Activated T-helper 2 cell treated with anti-CD3 and anti-CD28 coated beads, Interferon-gamma antibody, Interleukin-2, Interleukin-4, amounts not matched to agents 10 μg/mL and 5 μg/mL and 100 μg/mL, durations not matched to agents 14 hours and 24 hours and 36 hours (primary cell): ENCODE measurements around the gene SETD1A. TPM values are rescaled to one million over a fixed set of nuclear protein-coding genes. Genes with fewer than 3 reads are reported as not detected.

ENCODE experiments used
- DNase-seq: peaks from one replicate; pipeline ENCODE4 v3.0.0; 2021; ENCODE audit warnings: low spot score
- H3K27ac Mint-ChIP-seq: one replicate; pipeline ENCODE4 v1.8.0; 2021; ENCODE audit warnings: mixed read lengths
- H3K27me3 Mint-ChIP-seq: one replicate; pipeline ENCODE4 v1.8.0; 2021; ENCODE audit warnings: low read depth, mixed read lengths
- H3K36me3 Mint-ChIP-seq: one replicate; pipeline ENCODE4 v1.8.0; 2021; ENCODE audit warnings: low read depth, mixed read lengths
- H3K4me1 Mint-ChIP-seq: one replicate; pipeline ENCODE4 v1.8.0; 2021; ENCODE audit warnings: low read depth, mixed read lengths
- H3K4me3 Mint-ChIP-seq: one replicate; pipeline ENCODE4 v1.8.0; 2021; ENCODE audit warnings: low read depth, mild to moderate bottlenecking, moderate library complexity, mixed read lengths
- H3K9me3 Mint-ChIP-seq: one replicate; pipeline ENCODE4 v1.8.0; 2021; ENCODE audit warnings: mixed read lengths
- intact Hi-C: fragments of 100-400 bp; cut with micrococcal nuclease; formaldehyde crosslinking; loops from one replicate; pipeline ENCODE4 v1.15.1; 2023
- total RNA-seq: library from RNA; stranded (reverse); gene quantifications from 2 replicates; pipeline ENCODE4 v1.2.3, GENCODE V29; 2022

The SETD1A gene
- total RNA-seq, 1 donor from 2014 or later = 28.9 TPM

DNA sequence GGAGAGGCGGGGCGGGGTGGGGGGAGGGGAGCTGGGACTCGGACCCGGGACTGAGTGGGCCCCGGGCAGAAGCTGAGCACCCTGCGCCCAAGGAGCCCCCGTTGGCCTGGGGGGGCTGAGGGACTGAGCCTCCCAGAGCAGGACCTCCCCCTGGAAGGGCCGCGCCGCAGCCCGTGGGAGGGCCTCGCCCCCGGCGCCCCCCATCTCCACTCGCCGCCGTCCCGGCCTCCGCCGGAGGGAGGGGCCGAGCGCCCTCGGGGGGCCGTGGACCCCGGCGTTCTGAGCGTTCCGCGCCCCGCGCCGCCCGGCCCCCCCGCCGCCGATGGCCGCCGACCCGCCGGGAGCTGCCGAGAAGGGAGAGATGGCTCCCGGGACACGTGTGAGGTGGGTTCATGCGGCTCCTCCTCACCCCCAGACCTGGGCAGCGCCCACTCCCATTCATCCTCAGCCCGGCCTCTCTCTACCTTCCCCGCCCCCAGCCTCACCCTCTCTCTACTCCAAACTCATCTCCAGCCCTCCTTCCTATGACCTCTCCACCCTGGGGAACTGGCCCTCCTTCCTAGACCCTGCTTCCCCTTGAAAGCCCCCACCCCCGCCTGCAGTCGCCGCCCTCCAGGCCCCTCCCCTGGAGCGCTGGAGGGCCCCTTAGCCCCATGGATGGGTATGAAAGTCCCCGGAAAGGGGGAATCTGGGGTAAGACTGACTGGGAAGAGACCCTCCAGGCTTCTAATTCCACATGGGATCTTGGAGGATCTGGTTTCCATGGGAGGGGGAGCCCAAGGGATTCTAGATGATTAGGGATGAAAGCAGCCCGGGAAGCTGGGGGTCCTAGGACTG lies 33.3 kb upstream of the SETD1A start:
- Mint-ChIP-seq H3K4me1 (peaks cover 19% of the 10 kb centered on the region), H3K9me3 (no peaks in the 10 kb centered on the region), H3K36me3 (peaks cover 6% of the 10 kb centered on the region), H3K4me3 (peak overlapping the region; percentile 78), H3K27ac (peak overlapping the region; percentile 53), H3K27me3 (no peaks in the 10 kb centered on the region)
- intact Hi-C loops = no loop called here
- DNase-seq = no peak

DNA sequence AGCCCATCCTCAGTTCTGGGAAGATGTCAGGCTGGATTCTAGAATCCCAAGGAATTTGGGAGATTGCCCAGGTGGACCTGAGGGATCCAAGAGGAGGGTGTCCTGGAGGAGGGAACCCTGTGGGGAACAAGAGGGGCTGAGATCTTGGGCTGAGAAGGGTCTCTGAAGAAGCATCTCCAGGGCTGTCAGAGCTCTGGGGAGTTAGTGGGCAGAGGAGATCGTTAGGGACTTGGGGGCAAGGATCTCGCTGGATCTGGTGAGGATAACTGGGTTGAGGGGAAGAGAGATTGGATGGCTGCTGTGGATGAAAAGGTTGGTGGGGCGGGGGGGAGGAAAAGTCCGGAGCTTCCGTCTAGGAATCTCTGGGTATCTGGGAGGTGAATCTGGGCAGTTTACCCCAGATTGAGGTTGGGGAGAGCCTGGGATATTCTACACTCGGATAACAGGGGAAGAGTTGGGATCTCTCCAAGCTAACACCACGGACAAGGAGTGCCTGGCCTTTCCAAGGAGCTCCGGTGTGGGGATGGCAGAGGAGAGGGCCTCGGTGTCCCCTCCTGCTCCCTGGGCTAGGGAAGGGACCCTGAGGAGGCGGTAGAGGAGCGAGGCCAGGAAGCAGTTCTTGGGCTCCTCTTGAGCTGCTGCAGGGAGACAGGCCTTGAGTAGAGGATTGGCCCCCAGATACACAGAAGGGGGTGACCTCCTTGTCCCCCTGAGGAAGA lies 32.5 kb upstream of the SETD1A start:
- intact Hi-C loops = no loop called here
- Mint-ChIP-seq H3K27me3 (no peaks in the 10 kb centered on the region), H3K4me3 (peak overlapping the region; percentile 77), H3K4me1 (peaks cover 19% of the 10 kb centered on the region), H3K36me3 (peaks cover 6% of the 10 kb centered on the region), H3K9me3 (no peaks in the 10 kb centered on the region), H3K27ac (no peak overlapping the region)
- no peak for DNase-seq

DNA sequence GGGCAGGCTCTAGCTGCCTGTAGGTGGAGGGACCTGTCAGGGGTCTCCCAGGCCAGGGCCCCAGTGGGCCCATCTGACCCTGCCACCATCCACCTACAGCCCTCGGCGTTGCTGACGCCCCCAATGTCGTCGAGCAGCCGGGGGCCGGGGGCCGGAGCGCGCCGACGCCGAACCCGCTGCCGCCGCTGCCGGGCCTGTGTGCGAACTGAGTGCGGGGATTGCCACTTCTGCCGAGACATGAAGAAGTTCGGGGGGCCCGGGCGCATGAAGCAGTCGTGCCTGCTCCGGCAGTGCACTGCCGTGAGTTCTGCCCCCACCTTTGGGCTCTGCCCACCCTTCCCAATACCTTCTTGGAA lies 31.9 kb upstream of the SETD1A start:
- peaks cover 9% of the 10 kb centered on the region for H3K36me3 Mint-ChIP-seq
- no peaks in the 10 kb centered on the region for H3K9me3 Mint-ChIP-seq
- no peaks in the 10 kb centered on the region for H3K27me3 Mint-ChIP-seq
- H3K4me3 Mint-ChIP-seq = peak overlapping the region; percentile 66
- intact Hi-C loops = no loop called here
- peaks cover 19% of the 10 kb centered on the region for H3K4me1 Mint-ChIP-seq
- H3K27ac Mint-ChIP-seq = no peak overlapping the region
- DNase-seq = no peak

DNA sequence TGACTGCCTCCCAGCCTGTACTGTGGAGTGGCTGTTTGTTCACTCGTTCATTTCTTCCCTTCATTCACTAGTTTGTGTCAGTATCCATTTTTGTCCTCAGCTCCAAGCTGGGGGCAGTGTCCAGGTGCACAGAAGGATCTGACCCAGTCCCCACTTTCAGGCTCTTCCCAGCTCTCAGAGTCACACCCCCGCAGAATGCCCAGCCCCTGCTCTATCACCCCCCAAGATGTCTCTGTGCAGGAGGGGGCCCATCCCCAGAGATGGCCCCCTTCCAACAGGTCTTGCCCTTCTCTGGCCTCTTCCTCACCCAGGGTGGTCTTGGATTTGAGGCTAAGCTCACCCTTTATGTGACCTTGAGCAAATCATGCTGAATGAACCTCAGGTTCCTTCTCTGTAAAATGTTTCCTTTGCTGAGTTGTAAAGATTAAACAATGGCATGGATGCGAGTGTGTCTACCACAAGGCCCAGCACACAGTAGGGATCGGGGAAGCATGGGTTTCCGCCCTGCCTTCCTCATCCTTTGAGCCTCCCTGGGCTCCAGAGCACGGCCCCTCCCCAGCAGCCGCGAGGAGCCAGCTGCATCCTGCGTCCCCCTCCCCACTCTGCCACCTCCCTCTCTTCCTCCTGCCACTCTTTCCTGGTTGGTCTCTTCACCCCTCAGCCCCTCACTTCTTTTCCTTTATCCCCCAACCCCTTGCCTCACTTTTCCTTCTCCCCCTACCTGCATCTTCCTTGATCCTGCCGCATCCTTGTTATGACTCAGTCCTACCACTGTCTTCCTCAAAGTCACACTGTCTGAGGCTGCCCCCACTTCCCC lies 31.4 kb upstream of the SETD1A start:
- intact Hi-C loops = no loop called here
- H3K36me3 Mint-ChIP-seq = peaks cover 15% of the 10 kb centered on the region
- H3K27me3 Mint-ChIP-seq = no peaks in the 10 kb centered on the region
- peaks cover 16% of the 10 kb centered on the region for H3K4me1 Mint-ChIP-seq
- peak overlapping the region; percentile 66 for H3K4me3 Mint-ChIP-seq
- no peak overlapping the region for H3K27ac Mint-ChIP-seq
- H3K9me3 Mint-ChIP-seq = no peaks in the 10 kb centered on the region
- no peak for DNase-seq

DNA sequence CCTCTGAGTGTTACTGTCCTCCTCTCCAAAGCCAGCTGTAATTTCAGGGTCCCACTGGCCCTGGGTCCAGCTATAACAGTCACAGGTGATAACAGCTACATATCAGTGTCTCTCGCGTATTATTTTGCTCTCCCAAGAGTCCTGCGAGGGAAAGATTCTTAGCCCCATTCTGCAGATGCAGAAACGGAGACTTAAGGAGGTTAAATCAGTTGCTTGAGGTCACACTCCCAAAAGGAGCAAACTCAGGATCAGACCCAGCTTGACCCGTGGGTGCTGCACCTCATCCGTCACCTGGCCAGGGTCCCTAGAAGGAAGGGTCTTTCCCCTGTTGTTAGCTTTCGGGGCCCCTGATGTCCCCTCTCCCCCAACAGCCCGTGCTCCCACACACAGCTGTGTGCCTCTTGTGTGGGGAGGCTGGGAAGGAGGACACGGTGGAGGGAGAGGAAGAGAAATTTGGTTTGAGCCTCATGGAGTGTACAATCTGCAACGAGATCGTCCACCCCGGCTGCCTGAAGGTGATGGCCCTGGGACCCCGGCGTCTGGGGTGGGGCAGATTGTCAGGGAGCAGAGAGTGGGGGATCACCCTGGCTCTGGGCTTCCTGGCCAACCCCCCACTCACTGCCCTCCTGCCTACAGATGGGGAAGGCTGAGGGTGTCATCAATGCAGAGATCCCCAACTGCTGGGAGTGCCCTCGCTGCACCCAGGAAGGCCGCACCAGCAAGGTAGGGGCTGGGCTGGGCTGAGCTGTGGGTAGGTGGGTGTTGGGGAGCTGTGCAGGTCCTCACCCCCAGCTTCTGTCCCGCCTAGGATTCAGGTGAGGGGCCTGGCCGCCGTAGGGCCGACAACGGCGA lies 30.4 kb upstream of the SETD1A start:
- DNase-seq = no peak
- Mint-ChIP-seq H3K4me3 (no peak overlapping the region), H3K27me3 (no peaks in the 10 kb centered on the region), H3K9me3 (no peaks in the 10 kb centered on the region), H3K4me1 (peaks cover 10% of the 10 kb centered on the region), H3K27ac (no peak overlapping the region), H3K36me3 (peaks cover 15% of the 10 kb centered on the region)
- intact Hi-C loops = no loop called here

DNA sequence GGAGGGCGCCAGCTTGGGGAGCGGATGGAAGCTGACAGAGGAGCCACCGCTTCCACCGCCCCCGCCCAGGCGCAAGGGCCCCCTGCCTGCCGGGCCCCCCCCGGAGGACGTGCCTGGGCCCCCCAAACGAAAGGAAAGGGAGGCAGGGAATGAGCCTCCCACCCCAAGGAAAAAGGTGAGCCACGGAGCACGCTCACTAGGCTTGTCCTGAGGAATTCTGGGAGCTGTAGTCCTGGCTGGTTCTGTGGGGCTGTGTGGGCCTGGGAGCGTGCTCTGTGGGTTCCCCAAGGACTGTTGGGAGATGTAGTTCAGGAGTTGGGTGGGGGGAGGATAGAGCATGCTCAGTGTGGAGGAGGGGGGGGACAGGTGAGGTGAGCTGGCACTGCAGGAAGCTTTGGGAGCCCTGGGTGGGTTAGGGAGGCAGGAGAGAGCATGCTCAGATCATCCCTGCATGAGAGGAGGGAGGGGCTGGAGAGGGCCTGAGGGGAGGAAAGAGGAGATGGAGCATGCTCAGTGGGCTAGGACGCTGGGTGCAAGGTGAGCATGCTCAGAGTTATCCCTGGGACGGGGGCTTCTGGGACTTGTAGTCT lies 29.7 kb upstream of the SETD1A start:
- Mint-ChIP-seq H3K4me3 (no peak overlapping the region), H3K9me3 (no peaks in the 10 kb centered on the region), H3K27me3 (no peaks in the 10 kb centered on the region), H3K27ac (no peak overlapping the region), H3K36me3 (peaks cover 22% of the 10 kb centered on the region), H3K4me1 (peaks cover 10% of the 10 kb centered on the region)
- peak; percentile 36 for DNase-seq
- intact Hi-C loops = no loop called here

DNA sequence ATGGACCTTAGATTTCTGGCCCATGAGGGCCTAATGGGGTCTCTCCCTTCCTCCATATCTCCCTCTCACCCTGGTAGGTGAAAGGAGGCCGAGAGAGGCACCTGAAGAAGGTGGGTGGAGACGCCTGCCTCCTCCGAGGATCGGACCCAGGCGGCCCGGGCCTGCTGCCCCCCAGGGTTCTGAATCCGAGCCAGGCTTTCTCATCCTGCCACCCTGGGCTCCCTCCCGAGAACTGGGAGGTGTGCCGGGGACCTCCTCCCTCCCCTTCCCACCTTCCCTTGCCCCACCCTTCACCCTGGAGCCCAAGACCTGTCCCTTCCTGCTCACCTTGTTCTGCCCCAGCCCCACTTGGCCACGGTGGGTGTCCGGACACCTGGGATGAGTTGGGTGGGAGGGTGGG lies 29.2 kb upstream of the SETD1A start:
- peaks cover 10% of the 10 kb centered on the region for H3K4me1 Mint-ChIP-seq
- no peaks in the 10 kb centered on the region for H3K9me3 Mint-ChIP-seq
- H3K4me3 Mint-ChIP-seq = no peak overlapping the region
- peaks cover 22% of the 10 kb centered on the region for H3K36me3 Mint-ChIP-seq
- H3K27ac Mint-ChIP-seq = no peak overlapping the region
- DNase-seq = no peak
- intact Hi-C loops = no loop called here
- H3K27me3 Mint-ChIP-seq = no peaks in the 10 kb centered on the region

DNA sequence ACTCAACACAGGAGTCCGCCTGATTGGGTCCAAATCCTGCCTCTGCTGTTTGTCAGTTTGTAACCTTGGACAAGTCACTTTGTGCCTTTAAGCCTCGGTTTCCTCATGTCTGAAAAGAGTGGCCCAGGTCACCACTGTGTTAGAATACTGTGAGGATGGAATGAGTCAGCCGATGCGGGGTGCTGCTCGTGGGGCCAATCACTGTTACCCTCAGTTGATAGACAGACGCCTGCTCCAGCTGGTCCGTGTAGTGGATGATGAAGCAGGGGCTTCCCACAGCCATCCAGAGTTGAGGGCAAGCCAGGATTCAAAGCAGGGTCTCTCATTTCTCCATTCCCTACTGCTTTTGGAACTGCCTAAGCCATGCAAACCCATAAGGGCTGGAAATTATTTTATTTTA lies 28.4 kb upstream of the SETD1A start:
- Mint-ChIP-seq H3K36me3 (peaks cover 22% of the 10 kb centered on the region), H3K4me1 (peaks cover 10% of the 10 kb centered on the region), H3K4me3 (no peak overlapping the region), H3K27ac (no peak overlapping the region), H3K9me3 (no peaks in the 10 kb centered on the region), H3K27me3 (no peaks in the 10 kb centered on the region)
- DNase-seq = no peak
- intact Hi-C loops = no loop called here

DNA sequence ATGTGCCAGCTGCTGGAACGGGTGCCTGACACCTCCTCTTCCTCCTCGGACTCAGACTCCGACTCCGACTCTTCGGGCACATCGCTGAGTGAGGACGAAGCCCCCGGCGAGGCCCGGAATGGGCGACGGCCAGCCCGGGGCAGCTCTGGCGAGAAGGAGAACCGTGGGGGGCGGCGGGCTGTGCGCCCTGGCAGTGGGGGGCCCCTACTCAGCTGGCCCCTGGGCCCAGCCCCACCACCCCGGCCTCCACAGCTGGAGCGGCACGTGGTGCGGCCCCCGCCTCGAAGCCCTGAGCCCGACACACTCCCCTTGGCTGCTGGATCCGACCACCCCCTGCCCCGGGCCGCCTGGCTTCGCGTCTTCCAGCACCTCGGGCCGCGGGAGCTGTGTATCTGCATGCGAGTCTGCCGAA lies 27.4 kb upstream of the SETD1A start:
- Mint-ChIP-seq H3K4me1 (peaks cover 11% of the 10 kb centered on the region), H3K9me3 (no peaks in the 10 kb centered on the region), H3K36me3 (peaks cover 25% of the 10 kb centered on the region), H3K27me3 (no peaks in the 10 kb centered on the region), H3K4me3 (no peak overlapping the region), H3K27ac (no peak overlapping the region)
- intact Hi-C loops = no loop called here
- DNase-seq = no peak

DNA sequence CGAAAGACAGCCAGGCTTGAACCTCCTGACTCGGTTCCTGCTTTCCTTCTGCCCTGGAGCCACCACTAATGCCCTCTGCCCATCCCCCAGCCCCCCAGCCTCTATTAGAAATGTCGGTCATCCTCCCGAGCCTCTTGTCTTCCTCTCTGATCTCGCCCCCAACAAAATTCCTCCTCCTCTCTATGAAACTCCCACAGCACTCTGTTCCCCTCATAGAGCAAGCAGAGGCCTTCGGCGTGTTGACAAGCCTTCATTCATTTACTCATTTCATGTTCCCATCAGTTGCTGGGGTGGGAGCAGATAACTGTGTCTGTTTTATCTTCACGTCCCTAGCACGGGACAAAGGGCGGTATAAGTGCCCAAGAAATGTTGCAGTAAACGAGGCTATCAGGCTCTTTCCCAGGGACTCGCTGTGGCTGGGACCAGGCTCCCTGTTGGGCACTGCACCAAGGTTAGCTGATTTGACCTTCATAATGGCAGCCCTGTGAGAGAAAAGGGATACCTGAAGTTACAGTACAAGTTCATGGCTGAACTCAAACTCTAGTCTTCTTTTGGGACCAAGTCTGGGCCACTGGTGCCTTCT lies 26.4 kb upstream of the SETD1A start:
- no peak overlapping the region for H3K27ac Mint-ChIP-seq
- H3K27me3 Mint-ChIP-seq = no peaks in the 10 kb centered on the region
- H3K4me1 Mint-ChIP-seq = peaks cover 10% of the 10 kb centered on the region
- no peaks in the 10 kb centered on the region for H3K9me3 Mint-ChIP-seq
- DNase-seq = no peak
- peaks cover 27% of the 10 kb centered on the region for H3K36me3 Mint-ChIP-seq
- H3K4me3 Mint-ChIP-seq = no peak overlapping the region
- intact Hi-C loops = no loop called here

DNA sequence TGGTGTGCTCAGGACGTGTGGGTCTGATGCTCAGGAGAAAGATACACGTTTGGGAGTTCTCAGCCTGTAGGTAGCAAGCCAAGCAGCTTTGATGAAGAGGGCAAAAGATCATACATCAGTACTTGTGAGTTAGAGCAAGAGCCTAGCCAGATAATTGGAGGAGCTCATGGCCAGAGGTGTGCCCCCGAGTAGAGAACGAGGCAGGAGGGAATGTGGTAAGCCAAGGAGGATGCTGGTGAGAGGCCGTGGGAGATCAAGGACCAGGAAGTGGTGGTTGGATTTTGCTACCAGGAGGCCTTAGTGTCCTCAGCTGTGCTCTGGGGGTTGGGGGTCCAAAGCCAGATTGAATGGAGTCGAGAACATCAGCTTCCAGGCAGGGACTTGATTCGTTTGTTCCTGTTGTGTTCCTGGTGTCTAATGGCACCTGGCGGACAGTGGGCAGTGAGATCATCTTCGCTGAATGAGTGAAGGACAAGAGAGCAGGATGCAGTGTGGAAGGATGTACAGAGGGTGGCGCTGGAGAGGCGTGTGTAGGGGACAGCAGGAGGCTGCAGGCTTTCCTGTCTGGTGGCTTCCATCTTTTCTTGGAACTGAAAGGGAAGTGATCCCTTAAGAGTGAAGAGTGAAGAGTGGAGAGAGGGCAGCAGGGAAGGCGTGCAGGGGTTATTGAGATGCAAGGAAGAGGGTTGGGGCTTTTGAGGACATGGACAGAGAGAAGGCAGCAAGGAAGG lies 22.6 kb upstream of the SETD1A start:
- no peaks in the 10 kb centered on the region for H3K9me3 Mint-ChIP-seq
- intact Hi-C loops = no loop called here
- DNase-seq = no peak
- H3K36me3 Mint-ChIP-seq = peaks cover 35% of the 10 kb centered on the region
- peak overlapping the region; percentile 36 for H3K27ac Mint-ChIP-seq
- H3K27me3 Mint-ChIP-seq = no peaks in the 10 kb centered on the region
- peaks cover 19% of the 10 kb centered on the region for H3K4me1 Mint-ChIP-seq
- H3K4me3 Mint-ChIP-seq = no peak overlapping the region
